Type B pancreatic cell (in vitro differentiated cells): ENCODE measurements around the gene MAP3K21. TPM values are rescaled to one million over a fixed set of nuclear protein-coding genes. Genes with fewer than 3 reads are reported as not detected.

ENCODE experiments used
- DNase-seq: peaks from one replicate; pipeline ENCODE4 v3.0.0; 2021; ENCODE audit warnings: mixed read lengths; ENCODE audit not compliant: unreplicated experiment; ENCODE audit errors: extremely low spot score
- H3K27ac Mint-ChIP-seq: 2 replicates; pipeline ENCODE4 v1.8.0; 2021; ENCODE audit warnings: mild to moderate bottlenecking, mixed read lengths
- H3K27me3 Mint-ChIP-seq: 2 replicates; pipeline ENCODE4 v1.8.0; 2021; ENCODE audit warnings: mixed read lengths
- H3K36me3 Mint-ChIP-seq: 2 replicates; pipeline ENCODE4 v1.8.0; 2021; ENCODE audit warnings: mixed read lengths
- H3K4me1 Mint-ChIP-seq: one replicate; pipeline ENCODE4 v1.8.0; 2021; ENCODE audit warnings: mixed read lengths; ENCODE audit not compliant: unreplicated experiment
- H3K4me3 Mint-ChIP-seq: 2 replicates; pipeline ENCODE4 v1.8.0; 2021; ENCODE audit warnings: mild to moderate bottlenecking, mixed read lengths
- H3K9me3 Mint-ChIP-seq: 2 replicates; pipeline ENCODE4 v1.8.0; 2021; ENCODE audit warnings: mixed read lengths
- CTCF ChIP-seq: fragments of 200-600 bp; sonication (generic); conservative IDR thresholded peaks from 2 replicates; pipeline ENCODE4 v1.5.0; 2021; ENCODE audit warnings: antibody characterized with exemption, mild to moderate bottlenecking
- total RNA-seq: library from RNA; stranded (reverse); gene quantifications from 2 replicates; pipeline ENCODE4 v1.2.1, GENCODE V29; 2021; ENCODE audit warnings: low replicate concordance

MAP3K21 gene
- total RNA-seq, 1 donor from 2014 or later, result 6.4 TPM

DNA sequence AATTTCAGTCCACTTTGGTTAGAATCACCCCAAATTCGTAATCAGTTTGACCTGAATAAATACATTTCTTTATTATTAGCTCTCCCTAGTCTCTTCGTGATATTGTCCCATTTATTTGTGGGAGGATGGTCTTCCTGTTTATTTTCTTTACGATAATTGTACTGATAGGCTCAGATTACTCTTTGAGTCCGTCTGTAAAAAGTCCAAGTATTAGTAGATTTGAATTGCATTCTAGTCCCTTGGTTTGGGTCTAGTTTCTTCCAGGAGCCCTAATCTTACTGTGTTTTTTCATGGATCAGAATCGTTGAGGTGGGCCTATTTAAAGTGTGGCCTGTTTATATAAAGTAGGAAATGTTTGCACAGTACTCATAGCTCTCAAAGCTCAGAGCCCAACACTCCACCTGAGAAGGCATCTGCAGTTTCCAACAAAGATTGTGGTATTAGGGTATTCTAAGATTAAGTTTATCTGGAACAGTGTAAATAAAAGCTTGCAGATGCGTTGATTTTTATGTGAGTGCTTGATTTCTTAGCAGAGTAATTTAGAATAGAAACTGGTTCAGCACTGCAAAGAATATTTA is 33.1 kb downstream of the MAP3K21 start:
- H3K27me3 Mint-ChIP-seq, result peaks cover 12% of the 10 kb centered on the region
- no peaks in the 10 kb centered on the region for H3K4me1 Mint-ChIP-seq
- TF ChIP-seq CTCF, result no peak
- no peak overlapping the region for H3K27ac Mint-ChIP-seq
- no peak overlapping the region for H3K4me3 Mint-ChIP-seq
- H3K9me3 Mint-ChIP-seq, result no peaks in the 10 kb centered on the region
- no peak for DNase-seq
- no peaks in the 10 kb centered on the region for H3K36me3 Mint-ChIP-seq

- H3K36me3 Mint-ChIP-seq, result no peaks in the 10 kb centered on the region
- no peak for TF ChIP-seq CTCF
- H3K27ac Mint-ChIP-seq, result no peak overlapping the region
- H3K9me3 Mint-ChIP-seq, result no peaks in the 10 kb centered on the region
- no peak for DNase-seq
- H3K4me3 Mint-ChIP-seq, result no peak overlapping the region
- peaks cover 12% of the 10 kb centered on the region for H3K27me3 Mint-ChIP-seq
- H3K4me1 Mint-ChIP-seq, result no peaks in the 10 kb centered on the region
These were observed 34.4 kb downstream of the MAP3K21 start for GRCh38 chr1:233361876-233362275.

GRCh38 chr1:233362743-233363142 is 35.2 kb downstream of the MAP3K21 start:
- Mint-ChIP-seq H3K27ac (no peak overlapping the region), H3K27me3 (peaks cover 12% of the 10 kb centered on the region), H3K9me3 (no peaks in the 10 kb centered on the region), H3K4me1 (peaks cover under 1% of the 10 kb centered on the region), H3K36me3 (no peaks in the 10 kb centered on the region), H3K4me3 (no peak overlapping the region)
- TF ChIP-seq CTCF, result no peak
- no peak for DNase-seq

DNA sequence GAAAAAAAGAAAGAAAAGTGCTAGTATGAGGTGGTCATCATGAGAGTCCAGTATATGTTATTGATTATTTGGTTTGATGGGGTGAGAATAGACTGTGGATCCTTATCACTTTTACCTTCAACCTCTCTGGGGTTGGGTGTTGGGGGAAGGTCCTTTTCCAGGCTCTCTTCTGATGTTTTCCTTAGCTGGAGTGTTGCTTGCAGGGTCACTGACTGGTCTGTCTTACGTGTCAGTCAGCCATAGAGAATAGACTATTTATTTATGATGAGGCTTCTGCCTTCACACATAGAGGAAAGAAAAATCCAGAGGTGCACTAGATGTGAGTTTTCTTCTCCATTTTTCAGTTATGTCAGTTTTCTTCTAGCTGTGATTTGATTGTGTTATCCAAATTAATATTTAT is 36.5 kb downstream of the MAP3K21 start:
- Mint-ChIP-seq H3K27me3 (peaks cover 12% of the 10 kb centered on the region), H3K4me3 (no peak overlapping the region), H3K9me3 (no peaks in the 10 kb centered on the region), H3K36me3 (no peaks in the 10 kb centered on the region), H3K27ac (no peak overlapping the region), H3K4me1 (peaks cover 4% of the 10 kb centered on the region)
- TF ChIP-seq CTCF, result no peak
- no peak for DNase-seq

DNA sequence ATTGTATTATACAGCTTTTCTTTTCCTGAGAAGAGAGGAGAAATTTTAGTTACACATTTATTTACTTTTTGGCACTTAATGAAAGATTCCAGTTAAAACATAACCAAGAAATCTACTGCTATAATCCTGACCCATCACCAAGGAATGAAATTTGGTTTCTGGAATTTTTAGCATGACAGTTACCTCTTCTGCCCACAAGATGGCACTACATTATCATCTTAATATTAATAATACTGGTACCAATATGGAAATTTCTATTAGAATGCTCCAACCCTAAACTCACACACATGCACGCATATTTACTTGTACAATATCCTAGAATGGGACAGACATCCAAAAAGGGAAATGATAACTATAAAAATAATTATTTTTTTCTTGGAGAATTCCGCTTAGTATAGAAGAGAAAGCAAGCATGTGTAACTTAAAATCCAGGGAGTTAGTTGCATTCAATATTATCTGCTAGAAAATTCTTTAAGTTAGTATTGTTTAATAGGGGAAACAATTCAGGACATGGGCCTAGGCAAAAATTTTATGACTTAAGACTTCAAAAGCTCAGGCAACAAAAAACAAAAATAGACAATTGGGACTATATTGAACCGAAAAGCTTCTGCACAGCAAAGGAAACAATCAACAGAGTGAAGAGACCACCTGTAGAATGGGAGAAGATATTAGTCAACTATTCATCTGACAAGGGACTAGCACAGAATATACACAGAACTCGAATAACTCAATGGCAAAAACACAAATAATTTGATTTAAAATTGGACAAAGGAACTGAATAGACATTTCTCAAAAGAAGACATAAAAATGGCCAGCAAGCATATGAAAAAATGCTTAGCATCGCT is 37.4 kb downstream of the MAP3K21 start:
- Mint-ChIP-seq H3K36me3 (no peaks in the 10 kb centered on the region), H3K27me3 (peaks cover 12% of the 10 kb centered on the region), H3K27ac (no peak overlapping the region), H3K4me3 (no peak overlapping the region), H3K9me3 (no peaks in the 10 kb centered on the region), H3K4me1 (peaks cover 4% of the 10 kb centered on the region)
- DNase-seq, result no peak
- peak; percentile 89 for TF ChIP-seq CTCF
